Measurements from ENCODE around the gene HMX1.

Gene HMX1

DNA sequence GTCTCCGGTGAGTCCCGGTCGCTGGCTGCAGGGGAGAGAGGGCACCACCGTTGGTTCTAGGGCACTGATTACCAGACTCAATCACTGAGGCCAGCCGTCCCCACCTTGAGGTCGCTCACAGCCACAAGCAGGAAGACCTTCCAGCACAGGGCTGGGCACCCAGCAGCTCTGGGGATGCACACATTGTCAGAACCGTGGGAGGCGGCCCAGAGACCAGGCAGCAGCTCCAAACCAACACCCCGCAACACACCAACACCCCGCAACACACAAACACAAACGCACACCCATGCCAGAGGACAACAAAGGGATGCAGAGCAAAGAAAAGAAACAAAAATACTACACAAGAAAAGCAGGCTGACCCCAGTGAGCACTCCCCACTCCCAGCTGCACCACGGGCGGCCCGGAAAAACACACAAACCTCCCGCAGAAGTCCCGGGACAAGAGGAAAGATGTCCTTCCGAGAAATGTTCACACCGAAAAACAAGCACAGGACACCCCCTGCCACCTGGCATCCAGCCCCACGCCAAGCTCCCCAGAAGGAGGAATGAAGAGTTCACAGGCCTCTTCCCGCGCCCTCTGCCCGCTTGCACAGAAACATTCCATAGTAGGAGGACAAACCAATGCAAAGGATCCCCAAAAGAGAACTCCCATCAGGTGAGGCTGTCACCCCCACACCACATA lies 3.2 kb downstream of the HMX1 start:
- no peak for DNase-seq (ENCODE audit: low spot score)

DNA sequence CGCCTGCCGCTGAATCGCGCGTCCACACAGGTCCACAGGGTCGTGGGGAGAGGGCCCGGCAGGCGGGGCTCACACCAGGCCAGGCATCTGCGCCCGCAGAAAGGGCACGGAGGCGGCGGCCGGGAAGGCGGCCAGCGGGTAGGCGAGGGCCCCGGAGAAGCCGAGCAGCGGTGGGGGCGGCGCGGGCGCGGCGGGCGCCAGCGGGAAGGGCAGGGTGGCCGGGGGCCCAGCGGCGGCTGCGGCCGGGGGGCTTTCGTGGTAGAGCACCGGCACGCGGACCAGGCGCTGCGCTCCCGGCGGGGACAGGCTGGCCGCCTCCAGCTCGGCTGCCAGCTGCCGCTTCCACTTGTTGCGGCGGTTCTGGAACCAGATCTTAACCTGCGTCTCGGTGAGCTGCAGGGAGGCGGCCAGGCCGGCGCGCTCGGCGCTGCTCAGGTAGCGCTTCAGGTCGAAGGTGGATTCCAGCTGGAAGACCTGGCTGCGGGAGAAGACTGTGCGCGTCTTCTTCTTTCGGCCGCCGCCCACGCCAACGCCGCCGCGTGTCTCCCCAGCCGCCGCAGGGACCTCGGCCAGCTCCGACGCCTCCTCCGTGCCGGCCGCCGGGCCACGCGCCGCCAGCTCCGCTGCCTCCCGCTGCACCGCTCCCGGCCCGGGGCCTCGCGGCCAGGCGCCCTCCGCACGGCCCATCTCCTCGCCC lies 3.9 kb downstream of the HMX1 start:
- DNase-seq (ENCODE audit: low spot score) = no peak

DNA sequence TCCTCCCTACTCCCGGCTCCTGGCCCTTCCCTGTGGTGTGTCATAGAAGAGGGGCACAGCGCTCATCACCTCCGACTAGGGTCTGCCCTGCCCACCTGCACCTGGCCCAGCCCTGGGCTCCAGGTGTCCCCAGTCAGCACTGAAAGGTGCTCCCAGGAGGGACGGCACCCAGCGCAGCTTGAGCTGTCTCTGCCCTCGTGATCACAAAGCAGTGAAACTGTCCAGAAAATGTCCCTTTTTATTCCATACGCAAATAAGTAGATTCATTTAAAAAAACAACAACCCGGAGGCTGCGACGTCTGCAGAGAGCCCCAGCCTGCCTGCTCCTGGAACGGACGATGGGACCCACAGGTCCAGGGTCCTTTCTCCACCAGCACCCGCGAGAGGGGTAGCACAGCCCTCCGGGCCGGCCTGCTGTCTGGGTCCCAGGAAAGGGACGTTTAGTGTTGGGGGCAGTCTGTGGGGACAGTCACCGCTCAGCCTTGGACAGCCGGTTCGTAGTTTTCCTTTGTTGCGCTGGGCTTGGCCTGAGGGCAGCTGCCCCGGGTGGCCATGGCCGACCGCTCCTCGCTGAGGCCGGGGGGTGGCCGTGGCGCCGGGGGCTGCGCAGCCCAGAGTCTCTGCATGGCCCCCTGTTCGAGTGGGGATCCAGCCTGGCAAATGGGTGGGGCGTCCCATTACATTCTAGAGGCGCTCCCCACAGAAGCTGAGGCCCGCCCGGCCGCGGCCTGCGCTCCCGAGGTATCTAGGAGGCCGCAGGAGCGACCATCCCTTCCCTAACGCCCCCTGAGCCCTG lies 4.6 kb downstream of the HMX1 start:
- DNase-seq (ENCODE audit: low spot score) = no peak

DNA sequence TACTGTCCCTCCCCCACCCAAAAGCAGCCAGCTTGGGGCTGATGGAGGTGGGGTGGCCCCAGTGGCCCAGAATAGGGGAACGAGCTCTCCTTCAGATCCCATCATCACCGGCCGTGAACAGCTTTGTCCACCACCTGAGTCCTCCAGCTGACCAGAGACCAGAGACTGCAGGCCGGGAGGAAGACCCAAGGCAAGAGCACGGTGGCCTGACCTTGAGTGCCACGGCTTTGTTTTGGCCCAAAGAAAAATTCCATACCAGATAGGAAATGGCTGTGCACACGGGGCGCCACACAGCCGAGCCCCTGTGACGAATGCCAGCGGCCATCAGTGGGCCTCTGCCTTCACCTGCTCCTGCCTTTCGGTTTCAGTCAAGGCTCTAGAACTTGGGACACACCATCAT lies 5.2 kb downstream of the HMX1 start:
- DNase-seq (ENCODE audit: low spot score) = no peak

DNA sequence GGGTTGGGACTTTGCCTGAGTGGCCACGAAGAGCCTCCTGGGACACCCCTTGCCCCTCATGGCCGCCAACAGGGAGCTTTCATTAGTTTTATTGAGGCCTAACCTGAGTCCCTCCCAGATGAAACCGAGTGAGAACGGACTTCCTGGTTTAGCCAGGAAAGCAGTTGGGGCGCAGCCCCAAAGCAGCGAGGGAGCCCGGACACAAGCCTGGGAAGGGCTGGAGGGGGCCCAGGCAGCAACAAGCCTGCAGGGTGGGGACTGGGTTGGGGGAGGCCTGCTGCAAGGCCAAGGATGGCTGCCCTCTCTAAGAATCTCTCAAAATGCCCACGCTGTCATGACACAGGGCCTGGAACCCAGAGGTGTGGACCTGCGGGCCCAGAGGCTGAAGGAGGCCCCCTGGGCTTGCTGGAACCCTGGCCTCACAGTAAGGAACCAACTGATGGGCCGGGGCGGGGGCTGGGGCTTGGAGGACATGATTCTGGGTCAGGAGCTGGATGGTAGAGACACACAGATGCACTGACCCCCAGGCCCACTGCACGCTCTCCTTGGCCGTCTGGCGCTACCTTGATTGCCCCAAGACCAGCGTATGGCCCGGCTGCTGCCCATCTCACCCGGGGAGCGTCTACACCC lies 5.8 kb downstream of the HMX1 start:
- no peak for DNase-seq (ENCODE audit: low spot score)

DNA sequence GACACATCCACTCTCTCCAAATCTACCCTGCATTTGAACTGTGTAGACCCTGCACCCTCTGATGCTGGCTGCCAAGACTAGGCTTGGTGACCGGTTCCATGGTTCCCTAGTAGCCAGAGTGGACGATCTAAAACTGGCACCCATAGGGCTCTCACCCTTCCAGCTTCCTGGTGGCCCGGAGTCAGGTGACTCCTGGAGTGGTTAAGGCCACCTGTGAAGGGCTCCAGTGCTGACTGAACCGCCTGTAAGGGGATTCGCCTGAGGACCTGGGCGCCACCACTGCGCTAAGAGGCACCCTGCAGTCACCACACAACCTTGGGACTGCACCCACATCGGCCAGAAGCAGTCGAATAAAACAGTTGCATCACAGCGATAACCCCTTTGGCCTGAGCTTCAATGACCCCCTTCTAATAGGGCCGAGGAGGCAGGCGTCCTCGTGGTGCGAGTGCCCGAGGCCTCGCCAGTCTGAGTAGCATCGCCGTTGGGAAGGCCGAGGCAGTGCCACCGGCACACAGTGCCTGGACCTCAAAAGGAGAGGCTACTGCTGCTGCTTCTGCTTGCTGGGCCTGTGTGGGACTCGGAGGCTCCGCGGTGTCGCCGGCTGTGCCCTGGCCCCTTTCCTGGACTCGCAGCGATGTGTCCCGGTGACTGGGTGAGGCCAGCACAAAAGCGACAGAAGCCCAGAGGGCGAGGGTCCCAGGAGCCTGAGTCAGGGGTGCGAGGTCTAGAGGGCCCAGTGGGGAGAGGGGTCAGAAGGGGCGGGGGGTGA lies 6.5 kb downstream of the HMX1 start:
- DNase-seq (ENCODE audit: low spot score) = no peak

DNA sequence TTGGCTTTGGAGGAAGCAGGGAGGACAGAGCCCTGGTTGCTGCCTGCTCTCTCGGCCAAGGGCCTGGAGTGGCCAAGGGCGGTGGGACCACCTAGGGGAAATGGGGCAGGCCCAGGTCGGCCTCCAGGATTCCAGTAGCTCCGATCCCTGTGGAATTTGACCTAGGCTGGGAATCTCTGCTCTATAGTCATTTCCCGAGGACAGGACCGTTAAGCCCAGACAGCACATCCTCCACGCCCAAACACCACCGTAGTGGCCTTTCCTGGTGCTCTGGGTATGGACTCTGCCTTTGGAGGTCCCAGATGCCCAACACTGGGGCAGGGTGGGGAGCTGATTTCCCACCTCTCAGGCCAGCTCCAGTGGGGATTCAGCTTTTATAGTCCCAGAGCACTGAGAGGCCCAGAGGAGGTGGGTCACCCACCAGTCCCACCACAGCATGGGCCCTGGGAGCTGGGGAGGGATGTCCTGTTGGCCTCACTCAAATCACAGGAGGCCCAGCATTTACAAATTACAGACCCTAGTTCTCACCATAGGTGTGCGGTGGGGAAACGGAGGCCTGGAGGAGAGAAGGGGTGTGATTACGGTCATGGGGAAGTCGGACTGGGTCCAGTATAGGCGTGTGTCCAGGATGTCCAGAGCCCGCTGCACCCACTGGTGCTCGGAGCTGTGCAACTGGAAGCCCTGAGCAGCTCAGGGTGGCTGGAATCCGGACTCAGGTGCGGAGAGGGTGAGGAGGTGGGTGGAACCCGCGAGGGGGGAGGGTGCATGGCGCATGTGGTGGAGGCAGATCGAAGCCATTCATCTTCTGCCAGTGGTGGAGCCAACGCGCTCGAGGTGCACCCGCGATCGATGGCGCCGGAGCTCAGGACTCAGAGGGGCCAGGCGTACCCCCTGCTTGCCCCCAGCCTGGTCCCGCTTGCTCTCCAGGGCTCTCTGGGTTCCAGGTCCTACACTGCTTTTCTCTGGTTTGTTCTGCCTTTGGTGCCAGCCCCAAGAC lies 7.7 kb downstream of the HMX1 start:
- no peak for DNase-seq (ENCODE audit: low spot score)

DNA sequence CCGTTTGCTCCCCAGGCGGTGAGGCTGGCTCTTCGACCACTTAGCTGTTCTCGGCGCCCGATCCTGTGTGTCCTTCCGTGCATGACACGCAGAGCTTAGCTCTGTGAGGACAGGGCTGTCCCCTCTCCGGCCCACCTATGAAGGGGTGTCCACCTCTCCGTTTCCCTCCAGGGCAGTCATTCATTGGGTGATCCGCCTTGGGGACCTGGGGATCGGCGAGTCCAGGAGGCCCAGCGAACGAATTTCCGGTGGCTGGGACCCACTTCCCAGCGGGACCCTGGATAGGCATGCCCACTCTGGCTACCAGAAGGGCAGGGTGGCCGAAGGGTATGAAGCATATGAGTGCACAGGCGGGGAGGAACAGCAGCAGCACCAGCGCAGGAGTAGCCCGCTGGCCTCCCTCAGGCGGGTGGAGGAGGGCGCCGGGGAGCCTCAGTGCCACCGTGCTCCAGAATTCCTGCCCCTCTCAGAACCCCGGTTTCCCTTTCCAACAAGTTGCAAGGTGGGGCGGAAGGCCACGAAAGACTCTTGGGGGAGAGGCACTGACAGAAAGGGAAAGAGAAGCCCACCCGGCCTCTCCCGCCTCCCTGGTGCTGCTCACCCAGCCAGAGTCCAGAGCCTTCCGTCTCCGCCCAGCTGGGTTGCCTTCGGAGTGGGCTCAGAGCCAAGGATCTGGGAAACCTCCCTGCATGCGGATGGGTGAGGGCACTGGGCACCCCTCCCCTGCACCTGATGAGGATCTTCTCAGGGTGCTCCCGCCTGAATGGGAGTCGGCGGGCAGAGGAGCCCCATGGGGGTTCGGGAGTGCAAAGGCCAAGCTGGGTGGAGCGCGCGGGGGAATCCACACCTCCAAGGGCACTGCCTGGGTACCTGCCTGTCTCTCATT lies 8.6 kb downstream of the HMX1 start:
- no peak for DNase-seq (ENCODE audit: low spot score)

DNA sequence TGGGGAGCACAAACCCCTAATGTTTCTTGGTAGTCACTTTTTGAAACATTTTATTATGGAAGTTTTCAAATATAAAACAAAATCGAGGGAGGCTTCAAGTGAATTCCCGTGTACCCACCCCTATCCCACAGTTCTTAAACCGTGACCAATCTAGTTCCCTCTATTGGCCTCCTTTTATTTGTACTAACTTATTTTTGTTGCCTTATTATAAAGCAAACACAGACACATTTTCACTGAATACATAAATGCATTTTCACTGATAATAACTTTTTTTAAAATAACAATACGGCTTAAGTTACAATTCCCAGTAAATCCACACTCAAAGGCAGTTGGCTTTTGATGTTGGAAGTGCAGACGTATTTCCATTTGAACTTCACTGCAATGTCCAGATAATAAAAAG lies 9.3 kb downstream of the HMX1 start:
- no peak for DNase-seq (ENCODE audit: low spot score)

DNA sequence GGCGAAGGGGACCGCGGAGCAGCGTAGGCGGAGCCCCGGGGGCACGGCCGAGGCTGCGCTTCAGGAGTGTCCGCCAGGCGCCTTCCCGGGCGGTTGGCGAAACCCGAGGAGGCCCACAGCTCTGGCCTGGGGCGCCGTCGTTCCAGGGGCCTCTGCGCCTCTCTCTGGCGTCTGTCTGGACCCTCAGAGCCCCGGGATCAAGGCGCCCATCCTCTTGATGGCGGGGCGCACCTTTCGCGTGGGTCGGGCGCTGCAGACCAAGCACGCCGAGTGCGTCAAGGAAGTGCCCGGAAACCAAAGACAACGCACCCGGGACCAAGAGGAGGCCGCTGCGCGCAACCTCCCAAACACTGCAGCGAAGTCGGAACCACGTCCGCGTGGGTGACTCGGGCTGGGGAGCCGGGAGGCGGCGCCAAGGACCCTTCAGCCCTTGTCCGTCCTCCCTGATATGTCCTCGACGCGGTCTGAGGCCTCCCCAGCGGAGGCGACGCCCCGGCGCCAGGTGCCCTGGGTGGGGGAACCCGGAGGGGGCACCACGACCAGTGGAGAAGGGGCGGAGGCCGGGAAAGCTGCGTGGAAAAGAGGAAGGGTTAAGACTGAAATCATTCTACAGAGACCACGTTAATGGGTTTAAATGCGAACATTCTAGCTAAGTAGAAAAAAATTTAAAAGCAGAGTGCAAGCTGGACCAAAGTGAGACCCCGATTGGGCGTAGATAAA lies 9.9 kb downstream of the HMX1 start:
- no peak for DNase-seq (ENCODE audit: low spot score)

DNA sequence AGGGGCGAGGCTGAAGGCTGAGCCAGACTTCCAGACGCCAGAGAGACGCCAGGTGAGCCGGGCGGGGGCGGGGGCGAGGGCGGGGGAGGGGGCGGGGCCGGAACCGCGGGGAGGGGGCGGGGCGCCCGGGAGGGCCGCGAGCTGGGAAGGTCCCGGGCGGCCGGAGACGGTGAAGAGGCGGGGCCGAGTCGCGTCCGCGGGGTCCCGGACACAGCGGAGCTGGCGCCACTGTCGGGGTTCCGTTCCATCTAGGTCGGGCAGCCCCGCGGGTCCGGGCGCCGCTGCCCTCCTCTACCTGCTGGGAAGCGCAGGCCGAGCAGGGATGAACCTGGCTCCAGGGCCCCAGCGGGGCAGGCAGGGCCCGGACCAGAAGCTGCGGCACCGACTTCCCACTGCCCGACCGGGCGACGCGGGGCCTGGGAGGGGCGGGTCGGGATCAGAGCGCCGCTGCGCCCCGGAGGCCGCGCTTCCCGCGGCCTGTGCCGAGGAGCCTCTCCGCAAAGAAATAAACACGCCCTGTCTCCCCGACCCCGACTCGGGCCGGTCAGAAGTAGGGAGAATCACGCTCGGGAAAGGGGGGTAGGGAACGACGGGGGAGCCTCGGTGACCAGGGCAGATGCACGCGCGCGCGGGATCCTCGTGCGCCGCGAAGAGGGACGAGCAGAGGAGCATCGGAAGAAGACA lies 10.6 kb downstream of the HMX1 start:
- DNase-seq (ENCODE audit: low spot score) = no peak

DNA sequence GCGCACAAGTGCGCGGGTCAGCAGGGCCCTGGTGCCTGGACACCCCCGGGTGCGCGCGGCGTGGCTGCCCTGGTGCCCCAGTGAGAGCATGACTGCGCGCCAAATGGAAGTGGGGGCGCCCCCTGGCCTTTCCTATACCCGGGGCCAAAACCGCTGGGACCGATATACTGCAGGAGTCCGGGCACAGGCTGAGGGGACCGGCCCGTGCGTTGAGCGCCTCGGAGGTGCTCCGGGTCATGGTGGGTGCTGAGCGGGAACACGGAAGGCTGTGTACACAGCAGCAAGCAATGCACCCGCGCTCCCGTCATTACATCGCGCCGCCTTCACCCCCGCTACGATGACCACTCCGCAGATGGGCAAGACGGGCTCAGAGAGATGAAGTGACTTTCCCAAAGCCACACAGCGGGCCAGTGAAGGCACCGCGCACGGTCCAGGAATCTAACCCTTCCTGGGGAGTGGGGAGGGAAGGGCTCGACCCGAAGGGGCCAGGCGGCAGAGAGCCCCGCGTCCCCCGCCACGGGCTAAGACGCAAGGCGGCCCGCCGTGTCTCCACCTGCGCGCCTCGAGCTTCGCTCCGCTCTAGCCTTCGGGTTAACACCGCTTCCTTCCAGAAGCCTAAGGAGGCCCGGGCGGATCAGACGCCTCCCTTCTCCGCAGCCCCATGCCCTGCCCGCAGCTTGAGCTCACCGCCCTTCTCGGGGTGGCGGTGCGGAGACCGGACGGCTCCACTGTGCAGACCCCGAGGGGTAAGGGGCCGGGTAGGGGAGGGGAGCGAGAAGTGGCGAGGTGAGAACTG lies 11.3 kb downstream of the HMX1 start:
- DNase-seq (ENCODE audit: low spot score) = no peak

DNA sequence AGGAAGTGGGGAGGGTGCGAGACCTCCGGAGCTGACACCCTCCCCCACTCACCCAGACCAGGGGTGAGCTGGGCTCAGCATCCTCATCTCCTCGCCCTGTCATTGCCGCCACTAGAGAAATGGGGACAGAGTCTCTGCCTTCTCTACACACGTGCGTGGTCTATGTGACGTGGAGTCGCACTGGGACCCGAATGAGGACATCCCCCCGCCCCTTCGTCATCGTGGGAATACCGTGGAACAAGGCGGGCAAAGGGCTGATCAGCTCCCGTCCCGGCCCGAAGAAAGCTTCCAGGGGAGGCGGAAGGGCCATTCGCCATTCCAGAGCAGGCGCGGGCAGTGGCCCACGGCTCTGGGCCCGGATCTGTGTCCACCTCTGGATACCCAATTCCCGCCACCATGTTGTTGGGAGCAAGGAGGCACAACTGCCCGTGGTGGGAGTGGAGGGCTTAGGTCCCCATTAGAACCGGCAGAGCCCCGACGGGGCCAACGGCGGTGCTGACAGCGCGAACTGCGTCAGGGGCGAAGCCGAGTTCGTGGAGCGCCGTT lies 12.0 kb downstream of the HMX1 start:
- no peak for DNase-seq (ENCODE audit: low spot score)

DNA sequence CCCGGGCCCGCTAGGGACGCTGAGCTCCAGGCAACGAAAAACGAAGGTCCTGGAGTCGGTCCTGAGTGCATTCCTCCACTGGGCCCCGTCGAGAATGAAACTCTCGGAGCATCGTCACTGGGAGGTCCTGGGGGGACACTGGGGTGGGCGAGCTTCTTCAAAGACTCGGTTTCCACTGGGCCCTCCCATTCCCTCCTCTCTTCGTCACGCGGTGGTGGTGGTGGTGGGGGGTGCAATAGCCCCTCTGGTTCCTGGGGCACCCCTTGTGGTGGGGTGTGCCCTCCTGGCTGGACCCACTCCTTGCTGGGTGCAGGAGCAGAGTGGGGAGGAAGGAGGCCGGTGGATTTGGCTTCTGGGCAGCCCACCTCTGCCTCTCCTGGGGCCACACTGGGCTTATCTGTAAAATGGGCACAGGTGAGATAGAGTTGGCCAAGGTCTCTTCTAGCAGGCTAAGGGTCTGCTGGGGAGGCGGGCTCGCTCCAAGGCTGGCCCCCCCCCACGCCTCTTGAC lies 12.9 kb downstream of the HMX1 start:
- no peak for DNase-seq (ENCODE audit: low spot score)

DNA sequence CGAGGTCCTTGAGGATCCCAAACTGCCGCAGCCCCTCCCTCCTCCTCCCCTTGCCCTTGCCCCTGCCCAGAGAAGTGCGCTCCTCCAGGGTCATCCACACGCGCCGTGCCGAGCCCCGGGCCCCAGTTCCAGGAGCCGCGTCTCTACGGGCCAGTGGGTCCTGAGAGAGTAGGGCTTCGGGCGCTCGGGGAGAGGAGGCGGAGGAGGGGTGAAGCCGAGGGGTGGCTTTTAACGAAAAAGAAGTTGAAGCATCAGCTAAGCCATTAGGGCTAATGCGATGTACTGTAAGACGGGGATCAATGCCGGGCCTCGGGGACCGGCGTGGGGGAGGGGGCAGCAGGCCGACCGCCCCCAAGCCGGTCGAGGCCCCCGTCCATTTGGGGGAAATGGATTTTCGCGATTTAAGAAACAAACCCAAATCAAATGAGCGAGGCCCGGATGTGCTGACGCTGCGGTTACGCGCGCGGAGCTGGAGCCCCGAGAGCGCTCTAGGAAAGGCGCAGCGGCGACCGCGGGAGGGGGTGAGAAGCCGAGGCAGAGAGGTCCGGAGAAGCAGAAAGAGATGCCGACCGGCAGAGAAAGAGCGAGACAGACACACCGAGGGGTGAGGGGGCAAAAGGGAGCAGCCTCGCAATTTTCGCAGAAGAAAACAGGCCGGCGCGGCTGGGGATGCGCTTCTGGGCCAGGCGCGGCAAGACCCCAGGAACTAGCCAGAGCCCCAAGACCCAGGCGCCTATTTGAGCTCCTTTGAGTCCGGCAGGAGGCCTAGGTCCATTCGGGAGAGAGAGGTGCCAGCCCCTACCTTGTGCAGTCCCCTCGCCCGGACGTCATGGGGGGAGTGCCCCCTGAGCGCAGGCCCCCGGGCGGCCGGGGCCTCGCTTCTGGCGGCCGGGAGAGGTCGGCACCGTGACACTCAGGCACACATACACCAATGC lies 13.6 kb downstream of the HMX1 start:
- no peak for DNase-seq (ENCODE audit: low spot score)
